IMR-90 (cell line): ENCODE measurements around the gene UFC1. TPM values are rescaled to one million over a fixed set of nuclear protein-coding genes. Genes with fewer than 3 reads are reported as not detected.

Source experiments
- ATAC-seq: fragments of 200-7000 bp; cut with Tn5 transposase; 2 replicates; pipeline ENCODE4 v1.9.1; 2020; ENCODE audit warnings: low read depth, mild to moderate bottlenecking, moderate library complexity
- BruUV-seq: library from RNA; stranded (reverse); fragments of 400-500 nt; replicated peaks from 2 replicates; lab custom pipeline; 2021; lab: Mats Ljungman, UMichigan
- CTCF ChIA-PET: fragments of 300-600 bp; formaldehyde crosslinking; extraction: SDS; loops from one replicate; lab custom pipeline; 2021; ENCODE audit warnings: antibody characterized with exemption; lab: Yijun Ruan, JAX
- POLR2A ChIA-PET: fragments of 300-600 bp; sonication (Branson Sonifier 250); formaldehyde crosslinking; loops from one replicate; lab custom pipeline; 2022; ENCODE audit warnings: antibody characterized with exemption; ENCODE audit not compliant: unreplicated experiment; lab: Charles Lee
- DNase-seq: peaks from one replicate; pipeline ENCODE4 v3.0.0; 2013
- H2AFZ ChIP-seq: replicated peaks from 2 replicates; pipeline ENCODE3; 2013; ENCODE audit warnings: low read length, mild to moderate bottlenecking; ENCODE audit not compliant: poor library complexity
- H2AK5ac ChIP-seq: 2 replicates; pipeline ENCODE4 v1.6.1; 2013; ENCODE audit warnings: low read depth, low read length, inconsistent platforms
- H2AK9ac ChIP-seq: replicated peaks from 2 replicates; pipeline ENCODE3; 2013; ENCODE audit warnings: mild to moderate bottlenecking, low read depth, low read length, moderate library complexity; ENCODE audit not compliant: poor library complexity
- H2BK120ac ChIP-seq: 2 replicates; pipeline ENCODE4 v1.6.1; 2013; ENCODE audit warnings: low read depth, low read length, inconsistent platforms
- H2BK15ac ChIP-seq: 3 replicates; pipeline ENCODE4 v1.6.1; 2013; ENCODE audit warnings: low read depth, low read length, inconsistent platforms
- H2BK20ac ChIP-seq: 2 replicates; pipeline ENCODE4 v1.6.1; 2013; ENCODE audit warnings: low read depth, mild to moderate bottlenecking, inconsistent platforms, low read length, moderate library complexity
- H2BK5ac ChIP-seq: 2 replicates; pipeline ENCODE4 v1.6.1; 2013; ENCODE audit warnings: mild to moderate bottlenecking, low read depth, low read length, inconsistent platforms; ENCODE audit not compliant: poor library complexity, severe bottlenecking
- H3K14ac ChIP-seq: replicated peaks from 2 replicates; pipeline ENCODE4 v1.6.1; 2013; ENCODE audit warnings: low read depth, low read length, inconsistent platforms
- H3K18ac ChIP-seq: 2 replicates; pipeline ENCODE4 v1.6.1; 2013; ENCODE audit warnings: low read depth, low read length, control low read depth
- H3K23ac ChIP-seq: 2 replicates; pipeline ENCODE4 v1.6.1; 2013; ENCODE audit warnings: low read depth, low read length, inconsistent platforms
- H3K27ac ChIP-seq: 2 replicates; pipeline ENCODE4 v1.5.1; 2013; ENCODE audit warnings: mild to moderate bottlenecking, control low read depth, low read length; ENCODE audit not compliant: insufficient read depth
- H3K27me3 ChIP-seq: 2 replicates; pipeline ENCODE4 v1.6.1; 2013; ENCODE audit warnings: low read length; ENCODE audit not compliant: control insufficient read depth, insufficient read depth
- H3K36me3 ChIP-seq: 2 replicates; pipeline ENCODE4 v1.6.1; 2013; ENCODE audit warnings: low read length, mixed read lengths; ENCODE audit not compliant: control insufficient read depth, insufficient read depth
- H3K4ac ChIP-seq: 2 replicates; pipeline ENCODE4 v1.6.1; 2013; ENCODE audit warnings: low read depth, low read length, inconsistent platforms
- H3K4me1 ChIP-seq: 2 replicates; pipeline ENCODE4 v1.6.1; 2013; ENCODE audit warnings: low read length, mixed read lengths; ENCODE audit not compliant: control insufficient read depth, insufficient read depth
- H3K4me2 ChIP-seq: 2 replicates; pipeline ENCODE4 v1.6.1; 2013; ENCODE audit warnings: low read depth, mild to moderate bottlenecking, control low read depth, low read length, moderate library complexity
- H3K4me3 ChIP-seq: 2 replicates; pipeline ENCODE4 v1.5.1; 2013; ENCODE audit warnings: low read depth, mild to moderate bottlenecking, control low read depth, low read length, moderate library complexity; ENCODE audit not compliant: insufficient read depth
- H3K56ac ChIP-seq: 2 replicates; pipeline ENCODE4 v1.6.1; 2013; ENCODE audit warnings: low read length, inconsistent platforms; ENCODE audit not compliant: insufficient read depth; ENCODE audit errors: extremely low read depth
- H3K79me1 ChIP-seq, 2 experiments: 2 replicates each; pipeline ENCODE4 v1.6.1; 2013; ENCODE audit warnings: low read length in 2 of 2, inconsistent platforms in 1 of 2, low read depth in 1 of 2
- H3K9ac ChIP-seq: 2 replicates; pipeline ENCODE4 v1.6.1; 2013; ENCODE audit warnings: low read depth, low read length, control low read depth
- H3K9me1 ChIP-seq: 2 replicates; pipeline ENCODE4 v1.6.1; 2013; ENCODE audit warnings: low read length, inconsistent platforms; ENCODE audit not compliant: insufficient read depth
- H3K9me3 ChIP-seq: 2 replicates; pipeline ENCODE4 v1.6.1; 2013; ENCODE audit warnings: low read length; ENCODE audit not compliant: control insufficient read depth, insufficient read depth
- H4K20me1 ChIP-seq: 2 replicates; pipeline ENCODE4 v1.6.1; 2013; ENCODE audit warnings: low read length, inconsistent platforms; ENCODE audit not compliant: insufficient read depth
- H4K5ac ChIP-seq: 2 replicates; pipeline ENCODE4 v1.6.1; 2013; ENCODE audit warnings: mild to moderate bottlenecking, low read depth, low read length, control low read depth
- H4K8ac ChIP-seq, 2 experiments: 2 replicates each; pipeline ENCODE4 v1.6.1; 2013; ENCODE audit warnings: low read depth in 2 of 2, low read length in 2 of 2, control low read depth in 1 of 2, inconsistent platforms in 1 of 2
- H4K91ac ChIP-seq: 2 replicates; pipeline ENCODE4 v1.6.1; 2013; ENCODE audit warnings: low read depth, low read length, inconsistent platforms; ENCODE audit not compliant: insufficient read depth
- BHLHE40 ChIP-seq: fragments of 150-350 bp; IDR thresholded peaks from 2 replicates; pipeline ENCODE4 v1.6.1; 2016; ENCODE audit warnings: mild to moderate bottlenecking, low read depth, low read length
- CEBPB ChIP-seq: IDR thresholded peaks from 2 replicates; pipeline ENCODE4 v1.6.1; 2012; ENCODE audit warnings: low read depth, low read length, improper control_type of control experiment
- CHD1 ChIP-seq: IDR thresholded peaks from 2 replicates; pipeline ENCODE4 v1.6.1; 2012; ENCODE audit warnings: low read depth, low read length, improper control_type of control experiment
- CTCF ChIP-seq: conservative IDR thresholded peaks from 2 replicates; pipeline ENCODE4 v1.5.1; 2012; ENCODE audit warnings: mild to moderate bottlenecking, low read depth, low read length, improper control_type of control experiment
- ELK1 ChIP-seq: fragments of 150-350 bp; IDR thresholded peaks from 2 replicates; pipeline ENCODE4 v1.6.1; 2016; ENCODE audit warnings: low read depth, mild to moderate bottlenecking, low read length, moderate library complexity, borderline replicate concordance
- MAFK ChIP-seq: IDR thresholded peaks from 2 replicates; pipeline ENCODE4 v1.6.1; 2012; ENCODE audit warnings: low read depth, low read length, improper control_type of control experiment
- MAZ ChIP-seq: IDR thresholded peaks from 2 replicates; pipeline ENCODE4 v1.6.1; 2012; ENCODE audit warnings: low read depth, mild to moderate bottlenecking, low read length, improper control_type of control experiment, moderate library complexity, borderline replicate concordance
- MXI1 ChIP-seq: IDR thresholded peaks from 2 replicates; pipeline ENCODE4 v1.6.1; 2012; ENCODE audit warnings: low read depth, mild to moderate bottlenecking, low read length, moderate library complexity, borderline replicate concordance
- POLR2A ChIP-seq: IDR thresholded peaks from 2 replicates; pipeline ENCODE4 v1.6.1; 2012; ENCODE audit warnings: mild to moderate bottlenecking, low read depth, low read length
- RAD21 ChIP-seq: IDR thresholded peaks from 2 replicates; pipeline ENCODE4 v1.6.1; 2012; ENCODE audit warnings: low read length, improper control_type of control experiment
- RCOR1 ChIP-seq: IDR thresholded peaks from 2 replicates; pipeline ENCODE4 v1.6.1; 2012; ENCODE audit warnings: mild to moderate bottlenecking, low read length, improper control_type of control experiment; ENCODE audit not compliant: insufficient replicate concordance
- RFX5 ChIP-seq: IDR thresholded peaks from 2 replicates; pipeline ENCODE4 v1.8.0; 2012; ENCODE audit warnings: low read depth, mild to moderate bottlenecking, low read length, moderate library complexity
- SMC3 ChIP-seq: fragments of 150-350 bp; IDR thresholded peaks from 2 replicates; pipeline ENCODE4 v1.6.1; 2016; ENCODE audit warnings: low read depth, mild to moderate bottlenecking, antibody characterized with exemption, low read length, moderate library complexity
- USF2 ChIP-seq: fragments of 150-350 bp; IDR thresholded peaks from 2 replicates; pipeline ENCODE4 v1.6.1; 2017; ENCODE audit warnings: mild to moderate bottlenecking, antibody characterized with exemption, low read length, low read depth
- WGBS, 2 experiments: methylation state at CpG; one replicate each; pipeline versions ENCODE4 v1.1.5 to v1.1.7; 2013; ENCODE audit warnings: missing lambda C conversion rate in 2 of 2; ENCODE audit not compliant: insufficient read length in 1 of 2; ENCODE audit errors: extremely low coverage in 2 of 2; 5-methylcytosine and 5-hydroxymethylcytosine counted together
- dilution Hi-C: fragments of 300-500 bp; cut with HindIII; formaldehyde crosslinking; loops from one replicate; pipeline ENCODE4 v1.14.3; 2018; ENCODE audit warnings: low sequenced_read_pairs; ENCODE audit not compliant: unreplicated experiment
- in situ Hi-C: fragments of 300-500 bp; cut with MboI; formaldehyde crosslinking; loops from 3 replicates; pipeline ENCODE4 v1.14.3; 2019; ENCODE audit warnings: low sequenced_read_pairs, inconsistent platforms, mixed read lengths
- intact Hi-C: fragments of 100-400 bp; cut with micrococcal nuclease; formaldehyde crosslinking; loops from 2 replicates; pipeline ENCODE4 v1.10.0; 2022
- polyA plus RNA-seq, 3 experiments: library from polyadenylated mRNA; depleted of rRNA; stranded (reverse); fragments of >200 nt; gene quantifications; 2 replicates each; pipeline ENCODE4 v1.2.3, GENCODE V29; 2012; ENCODE audit warnings: low replicate concordance in 1 of 3
- total RNA-seq: library from RNA; depleted of rRNA; stranded (reverse); fragments of >200 nt; gene quantifications from 2 replicates; pipeline ENCODE4 v1.2.3, GENCODE V29; 2012

The UFC1 gene
- total and polyA plus RNA-seq, 2 of the 4 experiments (the other 2 are of a cell fraction), result 134 to 140 TPM

- in situ Hi-C loops (no loop called here), intact Hi-C loops (no loop called here), dilution Hi-C loops (no loop called here)
- peaks cover 19% of the 10 kb centered on the region for H4K20me1 ChIP-seq
- H3K27me3 ChIP-seq, result no peaks in the 10 kb centered on the region
- H3K9me3 ChIP-seq, result no peaks in the 10 kb centered on the region; the same call in 1 of the 2 replicates
- peaks cover 2% of the 10 kb centered on the region for H3K4me1 ChIP-seq
- no peak overlapping the region for H2BK15ac ChIP-seq
- H3K18ac ChIP-seq, result no peak overlapping the region
- H3K36me3 ChIP-seq, result peaks cover 25% of the 10 kb centered on the region
- ChIA-PET POLR2A (interaction anchor here (0.6 kb wide), 1 partner anchor 72 kb away, joined by 3 read pairs; no protein-coding TSS in a partner anchor), CTCF (no interaction called here)
- H3K9me1 ChIP-seq, result peaks cover 13% of the 10 kb centered on the region
- ATAC-seq, result no peak
- no peak overlapping the region for H2BK120ac ChIP-seq
- no peak overlapping the region for H4K5ac ChIP-seq
- H2AK5ac ChIP-seq, result no peak overlapping the region
- no peak for DNase-seq
- H3K14ac ChIP-seq, result no peak overlapping the region
- H2AK9ac ChIP-seq, result no peak overlapping the region
- H3K79me1 ChIP-seq, result peaks cover 29 to 81% of the 10 kb centered on the region in 2 experiments
- H3K27ac ChIP-seq, result no peak overlapping the region
- no TSS peak for BruUV-seq
- no peak overlapping the region for H4K8ac ChIP-seq
- H3K4me2 ChIP-seq, result no peak overlapping the region
- no CpG with 5 or more reads among the region's 4 CpGs for WGBS, 2 experiments
- no peak overlapping the region for H3K56ac ChIP-seq
- no peak overlapping the region for H3K23ac ChIP-seq
- H3K4me3 ChIP-seq, result no peak overlapping the region
- TF ChIP-seq BHLHE40, result no peak
- no peak for TF ChIP-seq CEBPB
- no peak for TF ChIP-seq MAFK
- no peak for TF ChIP-seq CTCF
- no peak for TF ChIP-seq USF2
- TF ChIP-seq MAZ, result no peak
- TF ChIP-seq CHD1, result no peak
- no peak for TF ChIP-seq RAD21
- TF ChIP-seq SMC3, result no peak
- TF ChIP-seq RFX5, result no peak
- no peak for TF ChIP-seq RCOR1
- TF ChIP-seq ELK1, result no peak
- TF ChIP-seq MXI1, result no peak
- TF ChIP-seq POLR2A, result no peak
- no peak overlapping the region for H3K9ac ChIP-seq
- H2BK5ac ChIP-seq, result no peak overlapping the region
- H4K91ac ChIP-seq, result no peak overlapping the region
- H3K4ac ChIP-seq, result no peak overlapping the region
- no peak overlapping the region for H2BK20ac ChIP-seq
- no peak overlapping the region for H2AFZ ChIP-seq
Observed at GRCh38 chr1:161128591-161129420, 25.0 kb upstream of the UFC1 start.
